ENCODE results near the gene HSD11B1. TPM values are rescaled to one million over a fixed set of nuclear protein-coding genes. Genes with fewer than 3 reads are reported as not detected.

The HSD11B1 gene
- total and polyA plus RNA-seq, 2 experiments from 2014 or later: not detected

DNA sequence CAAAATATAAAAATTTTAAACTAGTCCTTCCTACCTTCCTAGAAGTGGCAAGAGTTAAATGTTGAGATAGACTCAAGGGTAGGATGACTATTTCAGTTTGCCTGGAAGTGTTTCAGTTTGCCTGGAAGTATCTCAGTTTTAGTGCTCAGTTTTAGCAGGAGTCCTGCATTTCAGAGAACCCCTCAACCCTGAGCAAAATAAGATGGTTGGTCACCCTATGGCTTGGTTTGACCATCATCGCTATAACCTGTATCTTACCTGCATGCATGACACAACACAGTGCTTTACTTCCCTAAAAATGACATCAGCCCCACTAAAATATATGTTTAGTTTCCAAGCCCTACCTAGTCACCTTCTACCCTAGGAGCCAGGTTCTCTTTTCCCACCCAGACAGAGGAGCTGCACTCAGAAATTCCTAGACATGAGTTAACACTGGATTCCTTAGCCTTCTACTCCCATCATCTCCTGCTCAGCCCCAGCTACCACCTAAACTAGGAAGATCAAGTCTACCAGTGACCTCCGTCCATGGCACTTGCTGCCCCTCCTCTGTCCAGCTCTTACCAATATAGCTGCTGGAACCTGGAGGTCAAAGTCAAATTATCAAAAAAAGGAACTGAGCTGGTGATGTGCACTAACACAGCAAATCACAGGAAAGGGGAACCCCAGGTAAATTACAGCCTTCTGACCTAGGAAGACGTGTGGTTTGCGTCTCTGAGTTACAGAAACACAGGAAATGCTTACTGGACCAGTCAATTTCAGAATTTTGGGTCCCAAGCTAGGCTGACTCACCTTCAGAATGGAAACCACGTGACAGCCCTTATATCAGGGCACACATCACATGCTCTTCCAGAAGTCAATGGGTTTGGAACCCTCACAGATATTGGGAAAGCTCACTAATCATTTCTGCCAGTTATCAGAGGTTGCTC lies 31.7 kb upstream of the HSD11B1 start:
- DNase-seq (ENCODE audit: low read depth in 1 of 2, low spot score in 1 of 2): peak in 1 of 2 donors; percentile 59
- Histone ChIP-seq H3K9me3 (ENCODE audit: low read depth) (no peaks in the 10 kb centered on the region), H3K4me1 (ENCODE audit: low read depth) (peaks cover 18% of the 10 kb centered on the region), H3K4me3 (no peak overlapping the region), H3K27me3 (peaks cover 43% of the 10 kb centered on the region), H3K36me3 (no peaks in the 10 kb centered on the region), H3K27ac (no peak overlapping the region)
- TF ChIP-seq, protein P1, sequence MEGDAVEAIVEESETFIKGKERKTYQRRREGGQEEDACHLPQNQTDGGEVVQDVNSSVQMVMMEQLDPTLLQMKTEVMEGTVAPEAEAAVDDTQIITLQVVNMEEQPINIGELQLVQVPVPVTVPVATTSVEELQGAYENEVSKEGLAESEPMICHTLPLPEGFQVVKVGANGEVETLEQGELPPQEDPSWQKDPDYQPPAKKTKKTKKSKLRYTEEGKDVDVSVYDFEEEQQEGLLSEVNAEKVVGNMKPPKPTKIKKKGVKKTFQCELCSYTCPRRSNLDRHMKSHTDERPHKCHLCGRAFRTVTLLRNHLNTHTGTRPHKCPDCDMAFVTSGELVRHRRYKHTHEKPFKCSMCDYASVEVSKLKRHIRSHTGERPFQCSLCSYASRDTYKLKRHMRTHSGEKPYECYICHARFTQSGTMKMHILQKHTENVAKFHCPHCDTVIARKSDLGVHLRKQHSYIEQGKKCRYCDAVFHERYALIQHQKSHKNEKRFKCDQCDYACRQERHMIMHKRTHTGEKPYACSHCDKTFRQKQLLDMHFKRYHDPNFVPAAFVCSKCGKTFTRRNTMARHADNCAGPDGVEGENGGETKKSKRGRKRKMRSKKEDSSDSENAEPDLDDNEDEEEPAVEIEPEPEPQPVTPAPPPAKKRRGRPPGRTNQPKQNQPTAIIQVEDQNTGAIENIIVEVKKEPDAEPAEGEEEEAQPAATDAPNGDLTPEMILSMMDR (IDR thresholded peaks at IDR 0.05; ENCODE audit: low read depth, low read length): no peak

DNA sequence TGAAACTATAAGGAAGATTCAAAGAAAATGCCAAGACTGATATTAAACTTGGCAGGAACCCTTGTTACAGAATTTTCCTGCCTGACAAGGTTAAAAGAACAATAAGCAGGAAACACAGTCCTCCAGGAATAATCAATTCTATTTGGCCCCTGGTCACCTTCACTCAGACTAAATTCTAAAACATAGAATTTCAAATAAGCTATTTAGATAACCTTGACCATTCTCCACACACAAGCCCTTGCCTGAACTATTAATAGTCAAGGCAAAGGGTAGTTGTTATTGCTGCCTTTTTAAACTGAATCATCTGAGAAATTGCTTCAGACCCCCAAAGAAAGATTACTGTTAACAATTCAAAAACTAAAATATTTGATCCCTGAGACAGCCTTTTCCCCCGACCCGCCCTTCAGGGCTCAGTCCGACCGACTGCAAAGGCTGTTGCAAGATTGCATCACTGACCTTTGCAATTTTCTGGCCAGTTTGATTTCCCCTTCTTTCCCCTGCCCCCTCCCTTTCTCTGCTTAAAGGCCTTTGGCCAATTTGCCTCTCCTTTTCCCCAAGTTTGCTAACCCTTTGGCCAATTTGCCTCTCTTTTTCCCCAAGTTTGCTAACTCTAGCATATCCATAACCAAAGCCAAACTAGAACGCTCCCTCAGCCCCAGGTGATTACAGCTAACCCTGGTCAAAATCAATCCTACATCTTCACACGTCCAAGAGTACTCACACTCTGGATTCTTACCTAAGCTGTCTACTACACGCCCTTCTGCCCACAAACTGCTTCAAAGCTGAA lies 30.8 kb upstream of the HSD11B1 start:
- DNase-seq (ENCODE audit: low read depth in 1 of 2, low spot score in 1 of 2): peak in 1 of 2 donors; percentile 69
- Histone ChIP-seq H3K4me1 (ENCODE audit: low read depth) (peaks cover 18% of the 10 kb centered on the region), H3K36me3 (no peaks in the 10 kb centered on the region), H3K27ac (no peak overlapping the region), H3K27me3 (peaks cover 51% of the 10 kb centered on the region), H3K4me3 (no peak overlapping the region), H3K9me3 (ENCODE audit: low read depth) (no peaks in the 10 kb centered on the region)
- TF ChIP-seq, protein P1 (IDR thresholded peaks at IDR 0.05; ENCODE audit: low read depth, low read length): no peak

DNA sequence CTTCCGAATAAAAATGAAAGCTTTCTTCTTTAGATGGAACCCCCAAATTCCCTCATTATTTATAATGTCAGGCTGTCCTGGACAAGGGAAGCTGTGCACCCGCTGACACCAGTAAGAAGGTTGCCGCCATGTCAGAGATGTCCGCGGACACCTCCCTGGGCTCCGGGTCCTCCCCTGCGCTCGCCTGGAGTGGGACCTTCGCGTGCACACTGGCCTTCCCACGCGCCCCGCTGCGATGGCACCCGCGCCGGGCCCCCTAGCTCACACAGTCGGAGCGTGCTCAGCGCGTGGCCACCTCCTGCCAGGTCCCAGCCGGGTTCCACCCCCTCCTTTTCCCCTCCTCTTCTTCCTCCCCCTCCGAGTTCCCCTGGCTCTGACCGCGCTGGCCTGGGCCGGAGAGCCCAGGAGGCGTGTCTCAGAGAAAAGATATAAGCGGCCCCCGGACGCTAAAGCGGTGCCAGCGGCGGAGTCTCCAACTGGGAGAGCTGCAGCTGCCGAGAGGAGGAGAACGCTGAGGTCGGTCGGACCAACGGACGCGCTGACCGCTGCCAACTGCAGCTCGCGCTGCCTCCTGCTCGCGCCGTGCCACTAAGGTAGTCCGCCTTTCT lies 29.6 kb upstream of the HSD11B1 start, which contains the start of gene G0S2:
Gene G0S2, plus strand, starts transcription at position 456 of the 608 bp plus-strand sequence. CDS start 273 bp downstream, outside the sequence.
- H3K4me3 ChIP-seq: peak within 1 kb of the TSS; percentile 27
- H3K27me3 ChIP-seq: peaks cover 60% of the 10 kb centered on the region
- DNase-seq (ENCODE audit: low read depth in 1 of 2, low spot score in 1 of 2): peak; percentile 83 to 85
- no peaks in the 10 kb centered on the region for H3K9me3 ChIP-seq (ENCODE audit: low read depth)
- peaks cover 18% of the 10 kb centered on the region for H3K4me1 ChIP-seq (ENCODE audit: low read depth)
- no peaks in the 10 kb centered on the region for H3K36me3 ChIP-seq
- TF ChIP-seq, protein P1 (IDR thresholded peaks at IDR 0.05; ENCODE audit: low read depth, low read length): no peak
- no peak within 1 kb of the TSS for H3K27ac ChIP-seq

DNA sequence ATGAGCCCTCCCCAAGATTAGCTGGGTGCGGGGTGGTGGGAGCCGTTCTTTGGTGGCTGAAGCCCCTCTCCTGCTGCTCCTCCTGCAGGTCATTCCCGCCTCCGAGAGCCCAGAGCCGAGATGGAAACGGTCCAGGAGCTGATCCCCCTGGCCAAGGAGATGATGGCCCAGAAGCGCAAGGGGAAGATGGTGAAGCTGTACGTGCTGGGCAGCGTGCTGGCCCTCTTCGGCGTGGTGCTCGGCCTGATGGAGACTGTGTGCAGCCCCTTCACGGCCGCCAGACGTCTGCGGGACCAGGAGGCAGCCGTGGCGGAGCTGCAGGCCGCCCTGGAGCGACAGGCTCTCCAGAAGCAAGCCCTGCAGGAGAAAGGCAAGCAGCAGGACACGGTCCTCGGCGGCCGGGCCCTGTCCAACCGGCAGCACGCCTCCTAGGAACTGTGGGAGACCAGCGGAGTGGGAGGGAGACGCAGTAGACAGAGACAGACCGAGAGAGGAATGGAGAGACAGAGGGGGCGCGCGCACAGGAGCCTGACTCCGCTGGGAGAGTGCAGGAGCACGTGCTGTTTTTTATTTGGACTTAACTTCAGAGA lies 29.0 kb upstream of the HSD11B1 start:
- H3K27ac ChIP-seq: no peak overlapping the region
- DNase-seq (ENCODE audit: low read depth in 1 of 2, low spot score in 1 of 2): peak; percentile 54 to 57
- H3K9me3 ChIP-seq (ENCODE audit: low read depth): no peaks in the 10 kb centered on the region
- peak overlapping the region; percentile 27 for H3K4me3 ChIP-seq
- peaks cover 61% of the 10 kb centered on the region for H3K27me3 ChIP-seq
- H3K4me1 ChIP-seq (ENCODE audit: low read depth): peaks cover 18% of the 10 kb centered on the region
- H3K36me3 ChIP-seq: no peaks in the 10 kb centered on the region
- TF ChIP-seq, protein P1 (IDR thresholded peaks at IDR 0.05; ENCODE audit: low read depth, low read length): no peak
